Adipose tissue (tissue), 3 donors: ENCODE data around the gene CX3CL1. TPM values are rescaled to one million over a fixed set of nuclear protein-coding genes. Genes with fewer than 3 reads are reported as not detected.
"Not testable (repeated sequence)": the region's sequence is repeated elsewhere in the genome, so short reads cannot be mapped to it uniquely, and the experiment has no call there.

ENCODE experiments used
- H3K27ac ChIP-seq: one replicate; pipeline ENCODE4 v1.5.1; 2013; ENCODE audit warnings: low read depth, low read length
- WGBS, 3 donors: extraction: QIAGEN DNeasy Blood & Tissue Kit; methylation state at CpG; one replicate each; pipeline ENCODE4 v1.1.7; 2013; 5-methylcytosine and 5-hydroxymethylcytosine counted together
- polyA plus RNA-seq, 3 donors: library from polyadenylated mRNA; stranded (reverse); fragments of 200-250 nt; gene quantifications; one replicate each; pipeline ENCODE4 v1.2.3, GENCODE V29; 2013
- donor health status: healthy with polysubstance abuse.
- donor health status: Bipolar disorder and iron deficiency.
- donor health status: healthy.

The CX3CL1 gene
- 10 to 100 TPM in 2 of 3 donors, 1 to 10 TPM in 1; 8.9 to 30.1 (median 24.7) TPM for polyA plus RNA-seq

DNA sequence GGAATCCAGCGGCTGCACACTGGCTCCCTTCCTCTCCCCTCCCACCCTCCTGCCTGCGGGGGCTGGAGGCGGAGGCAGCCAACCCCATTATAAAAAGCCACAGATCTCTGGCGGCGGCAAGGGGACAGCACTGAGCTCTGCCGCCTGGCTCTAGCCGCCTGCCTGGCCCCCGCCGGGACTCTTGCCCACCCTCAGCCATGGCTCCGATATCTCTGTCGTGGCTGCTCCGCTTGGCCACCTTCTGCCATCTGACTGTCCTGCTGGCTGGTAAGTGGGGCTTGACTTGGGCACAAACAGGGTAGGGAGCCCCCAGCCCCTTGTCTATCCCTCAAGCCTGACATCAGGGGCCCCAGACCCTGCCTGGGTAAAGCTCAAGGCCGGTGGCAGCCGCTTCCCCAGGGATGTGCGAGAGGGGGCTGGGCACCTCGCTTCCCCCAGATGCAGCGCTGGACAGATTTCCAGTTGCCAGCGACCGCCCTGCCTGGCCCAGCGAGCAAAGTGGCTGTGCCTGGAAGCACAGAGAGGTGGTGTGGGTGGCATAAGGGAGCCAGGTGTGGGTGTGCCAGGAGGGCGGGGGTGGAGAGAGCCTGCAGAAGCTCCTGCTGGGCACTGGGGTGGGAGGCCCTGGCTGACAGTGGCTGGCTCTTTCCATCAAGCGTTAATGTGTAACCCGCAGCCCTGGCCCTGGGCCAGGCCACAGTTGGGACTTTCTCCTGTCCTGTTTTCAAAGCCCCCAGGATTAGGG, at the start of gene CX3CL1:
Gene CX3CL1, plus strand, starts transcription at position 119 of the 745 bp plus-strand sequence. Its CDS starts 79 bp downstream, at position 198.
- 21 to 47% (median 33%) methylated on average over 21 to 23 of the region's 23 CpGs for WGBS, 3 donors

GRCh38 chr16:57324749-57325148, 47.5 kb upstream of the CX3CL1 start:
- 55 to 68% (median 57%) methylated on average over 2 of the region's 2 CpGs for WGBS, 3 donors
- no peak overlapping the region for H3K27ac ChIP-seq

More for the DNA sequence above, at the start of gene CX3CL1:
- H3K27ac ChIP-seq, result no peak within 1 kb of the TSS

- WGBS, 3 donors, result 69 to 88% (median 86%) methylated on average over 1 of the region's 1 CpG
- H3K27ac ChIP-seq, result no peak overlapping the region
Observed at GRCh38 chr16:57325458-57325857, 46.8 kb upstream of the CX3CL1 start.

- H3K27ac ChIP-seq, result no peak overlapping the region
- 74 to 77% (median 75%) methylated on average over 8 of the region's 8 CpGs for WGBS, 3 donors
Observed at GRCh38 chr16:57329718-57330327, 42.5 kb upstream of the CX3CL1 start.

- 80 to 91% (median 81%) methylated on average over 3 of the region's 3 CpGs for WGBS, 3 donors
- H3K27ac ChIP-seq, result no peak overlapping the region
Observed at GRCh38 chr16:57331355-57331754, 40.9 kb upstream of the CX3CL1 start.

DNA sequence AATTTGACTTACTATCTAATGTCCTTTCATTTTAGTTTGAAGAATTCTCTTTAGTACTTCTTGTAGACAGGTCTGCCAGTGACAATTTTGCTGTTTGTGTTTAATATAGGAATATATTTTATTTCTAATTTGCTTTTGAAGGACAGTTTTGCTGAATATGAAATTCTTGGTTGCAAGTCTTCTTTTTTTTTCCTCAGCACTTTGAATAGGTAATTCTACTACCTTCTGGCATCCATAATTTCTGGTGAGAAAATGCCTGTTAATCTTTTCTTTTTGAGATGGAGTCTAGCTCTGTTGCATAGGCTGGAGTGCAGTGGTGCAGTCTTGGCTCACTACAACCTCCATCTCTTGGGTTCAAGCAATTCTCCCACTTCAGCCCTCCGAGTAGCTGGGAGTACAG, 38.9 kb upstream of the CX3CL1 start:
- WGBS, 3 donors, result 90 to 94% (median 91%) methylated on average over 1 of the region's 1 CpG
- no peak overlapping the region for H3K27ac ChIP-seq

GRCh38 chr16:57335366-57335765, 36.9 kb upstream of the CX3CL1 start:
- 64 to 87% (median 68%) methylated on average over 4 of the region's 4 CpGs for WGBS, 3 donors
- no peak overlapping the region for H3K27ac ChIP-seq

DNA sequence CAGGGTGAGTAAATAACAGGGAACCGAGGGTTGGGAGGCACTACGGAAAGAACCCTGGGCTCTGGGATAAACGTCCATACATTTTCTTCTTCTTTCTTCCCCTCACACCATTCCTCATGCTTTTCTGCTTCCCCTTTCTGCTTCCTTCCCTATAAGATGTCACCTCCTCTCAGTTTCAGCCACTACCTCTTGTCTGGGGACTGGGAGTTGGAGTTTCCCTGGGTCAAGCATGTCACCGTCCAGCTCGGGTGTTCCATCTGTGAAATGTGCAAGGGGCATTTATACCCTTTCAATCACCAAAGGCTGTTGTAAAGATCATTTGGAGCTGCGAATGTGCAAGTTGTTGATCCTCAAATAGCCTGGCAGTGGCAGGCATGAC, 31.2 kb upstream of the CX3CL1 start:
- H3K27ac ChIP-seq, result no peak overlapping the region
- 54 to 81% (median 61%) methylated on average over 6 of the region's 6 CpGs for WGBS, 3 donors

GRCh38 chr16:57341441-57342303, 30.6 kb upstream of the CX3CL1 start:
- no peak overlapping the region for H3K27ac ChIP-seq
- WGBS, 3 donors, result 45 to 71% (median 50%) methylated on average over 8 of the region's 8 CpGs

GRCh38 chr16:57342606-57343005, 29.7 kb upstream of the CX3CL1 start:
- H3K27ac ChIP-seq, result not testable (repeated sequence)
- WGBS, 3 donors, result 94 to 95% (median 94%) methylated on average over 8 to 9 of the region's 9 CpGs

- WGBS, 3 donors, result 79 to 91% (median 79%) methylated on average over 7 of the region's 7 CpGs
- no peak overlapping the region for H3K27ac ChIP-seq
Observed at GRCh38 chr16:57343221-57343620, 29.1 kb upstream of the CX3CL1 start.

GRCh38 chr16:57344094-57344493, 28.2 kb upstream of the CX3CL1 start:
- WGBS, 3 donors, result 94 to 96% (median 96%) methylated on average over 5 of the region's 5 CpGs
- not testable (repeated sequence) for H3K27ac ChIP-seq

GRCh38 chr16:57345021-57345420, 27.3 kb upstream of the CX3CL1 start:
- H3K27ac ChIP-seq, result no peak overlapping the region
- 58 to 69% (median 65%) methylated on average over 2 of the region's 2 CpGs for WGBS, 3 donors

DNA sequence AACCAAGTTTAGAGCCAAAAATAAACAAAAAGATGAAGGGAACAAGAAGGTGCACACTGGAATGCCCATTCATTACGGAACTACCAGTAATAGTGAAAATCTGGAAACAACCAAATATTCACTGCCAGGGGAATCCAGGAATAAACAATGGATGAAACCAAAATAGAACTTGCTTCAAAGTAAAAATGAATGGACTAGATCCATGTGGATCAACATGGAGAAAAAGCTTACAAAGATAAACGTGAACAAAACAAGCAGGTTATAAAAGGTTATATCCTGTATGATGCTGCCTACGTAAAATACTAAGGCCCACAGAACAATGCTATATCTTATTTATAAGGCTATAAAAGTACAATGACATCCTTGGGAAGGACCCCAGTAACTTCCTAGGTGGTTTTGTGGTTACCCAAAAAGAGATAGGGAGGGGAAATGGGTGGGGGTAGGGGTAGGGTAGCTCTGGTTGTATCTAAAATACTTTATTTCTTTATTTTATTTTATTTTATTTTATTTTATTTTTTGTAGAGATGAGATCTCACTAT, 26.6 kb upstream of the CX3CL1 start:
- WGBS, 3 donors, result 53 to 76% (median 58%) methylated on average over 3 of the region's 3 CpGs

GRCh38 chr16:57347858-57348257, 24.4 kb upstream of the CX3CL1 start:
- no peak overlapping the region for H3K27ac ChIP-seq
- WGBS, 3 donors, result 78 to 93% (median 91%) methylated on average over 6 of the region's 6 CpGs

More for the DNA sequence above, 26.6 kb upstream of the CX3CL1 start:
- no peak overlapping the region for H3K27ac ChIP-seq

DNA sequence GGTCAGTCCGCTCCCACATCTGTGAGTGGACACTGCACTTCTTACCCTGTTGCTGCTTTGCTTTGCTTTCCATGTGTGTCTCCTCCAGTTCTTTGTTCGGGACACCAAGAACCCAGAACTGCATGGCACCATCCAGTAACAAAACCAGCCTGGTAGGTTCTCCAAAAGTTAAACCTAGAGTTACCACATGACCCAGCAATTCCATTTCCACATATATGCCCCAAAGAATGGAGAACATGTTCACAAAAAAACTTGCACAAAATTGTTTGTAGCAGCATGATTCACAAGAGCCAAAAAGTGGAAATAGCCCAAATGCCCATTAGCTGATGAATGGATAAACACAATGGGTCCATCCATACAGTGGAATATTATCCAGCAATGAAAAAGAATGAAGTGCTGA, 24.0 kb upstream of the CX3CL1 start:
- H3K27ac ChIP-seq, result no peak overlapping the region
- WGBS, 3 donors, result 65 to 95% (median 89%) methylated on average over 2 of the region's 2 CpGs

- WGBS, 3 donors, result 36 to 53% (median 46%) methylated on average over 14 of the region's 14 CpGs
- H3K27ac ChIP-seq, result no peak overlapping the region
Observed at GRCh38 chr16:57349212-57350031, 22.9 kb upstream of the CX3CL1 start.

- 66 to 84% (median 71%) methylated on average over 6 of the region's 6 CpGs for WGBS, 3 donors
- no peak overlapping the region for H3K27ac ChIP-seq
Observed at GRCh38 chr16:57352636-57353047, 19.6 kb upstream of the CX3CL1 start.
